Activated CD4-positive, CD25-positive, alpha-beta regulatory T cell treated with anti-CD3 and anti-CD28 coated beads, Interleukin-2, amount 50 U/mL, for 24 hours (primary cell): Measurements from ENCODE around the gene NCK2.
A peak's percentile ranks its signal among the peaks of the same experiment; 100 is the strongest.

Experiments used
- ATAC-seq, 2 donors: fragments of 150-1000 bp; cut with Tn5 transposase; one replicate each; pipeline ENCODE4 v1.10.0; 2021; ENCODE audit warnings: mild to moderate bottlenecking in 1 of 2, moderate library complexity in 1 of 2

The NCK2 gene

GRCh38 chr2:105778080-105778607 is 33.4 kb downstream of the NCK2 start:
- no peak for ATAC-seq

DNA sequence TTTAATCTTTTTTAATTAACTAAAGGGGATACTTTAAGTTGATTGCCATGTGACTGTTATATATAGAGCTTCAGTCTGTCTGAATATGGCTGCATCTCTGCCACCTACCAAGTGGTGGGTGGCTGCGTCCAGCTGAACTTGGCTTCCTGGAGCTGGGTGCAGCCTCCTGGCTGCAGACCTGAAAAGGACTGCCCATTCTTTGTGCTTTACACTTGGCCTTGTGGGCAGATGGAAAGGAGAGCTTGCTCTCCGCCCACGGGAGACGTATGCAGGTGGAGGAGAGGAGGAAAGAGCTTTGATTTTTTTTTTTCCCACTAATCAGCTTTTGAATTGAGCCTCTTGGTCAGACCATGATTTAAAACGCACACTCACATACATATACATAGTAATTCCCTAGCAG is 34.7 kb downstream of the NCK2 start:
- no peak for ATAC-seq

GRCh38 chr2:105780606-105781005 is 35.9 kb downstream of the NCK2 start:
- no peak for ATAC-seq

- peak in 1 of 2 donors; percentile 27 for ATAC-seq
Observed at GRCh38 chr2:105781274-105781978, 36.7 kb downstream of the NCK2 start.

GRCh38 chr2:105782123-105782522 is 37.4 kb downstream of the NCK2 start:
- ATAC-seq: no peak

GRCh38 chr2:105782646-105783045 is 37.9 kb downstream of the NCK2 start:
- no peak for ATAC-seq

GRCh38 chr2:105783151-105783738 is 38.5 kb downstream of the NCK2 start:
- ATAC-seq: no peak

DNA sequence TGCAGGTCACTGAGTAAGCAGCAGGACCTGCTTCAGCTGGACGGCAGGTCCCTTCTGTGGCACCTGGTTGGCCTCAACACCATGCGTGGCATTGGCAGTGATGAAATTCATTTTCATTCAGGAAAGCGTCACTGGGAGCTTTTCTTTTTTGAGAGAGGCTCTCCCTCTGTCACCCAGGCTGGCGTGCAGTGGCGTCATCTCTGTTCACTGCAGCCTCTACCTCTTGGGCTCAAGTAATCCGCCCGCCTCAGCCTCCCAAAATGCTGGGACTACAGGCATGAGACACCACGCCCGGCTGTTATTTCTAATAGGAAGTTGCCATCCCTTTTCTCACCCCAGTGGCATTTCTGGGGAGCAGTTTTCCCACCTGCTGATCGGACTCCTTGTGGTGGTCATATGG is 39.3 kb downstream of the NCK2 start:
- no peak for ATAC-seq

GRCh38 chr2:105784589-105784988 is 39.9 kb downstream of the NCK2 start:
- no peak for ATAC-seq

DNA sequence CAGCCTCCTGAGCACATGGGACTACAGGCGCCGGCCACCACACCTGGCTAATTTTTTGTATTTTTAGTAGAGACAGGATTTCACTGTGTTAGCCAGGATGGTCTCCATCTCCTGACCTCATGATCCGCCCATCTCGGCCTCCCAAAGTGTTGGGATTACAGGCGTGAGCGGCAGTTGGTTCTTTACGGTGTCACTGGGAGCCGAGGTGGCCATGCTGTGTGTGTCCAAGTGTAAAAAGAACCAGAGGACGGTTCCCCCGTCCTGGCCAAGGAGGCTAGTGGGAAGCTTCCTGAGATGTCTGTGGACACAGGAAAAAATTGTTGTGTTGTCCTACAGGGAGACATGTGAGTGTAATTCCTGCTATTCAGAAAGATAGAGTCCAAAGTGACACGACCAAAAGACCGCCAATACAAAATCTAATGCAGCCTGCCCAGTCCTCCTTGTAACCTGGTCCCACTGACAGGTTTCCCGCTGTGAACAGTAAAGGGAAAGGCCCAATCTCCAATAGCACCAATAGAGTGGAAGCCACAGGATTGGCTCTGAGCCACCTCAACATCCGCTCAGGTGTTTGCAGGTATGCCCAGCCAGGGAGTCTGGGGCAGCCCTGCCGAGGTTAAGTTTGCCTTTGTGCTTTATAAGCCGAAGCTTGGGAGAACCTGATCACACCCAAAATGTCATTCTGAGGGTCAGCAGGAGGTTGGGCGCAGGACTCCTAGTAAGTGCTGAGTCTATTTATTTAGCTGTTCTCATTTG is 40.6 kb downstream of the NCK2 start:
- no peak for ATAC-seq

- no peak for ATAC-seq
Observed at GRCh38 chr2:105786231-105787230, 41.8 kb downstream of the NCK2 start.

DNA sequence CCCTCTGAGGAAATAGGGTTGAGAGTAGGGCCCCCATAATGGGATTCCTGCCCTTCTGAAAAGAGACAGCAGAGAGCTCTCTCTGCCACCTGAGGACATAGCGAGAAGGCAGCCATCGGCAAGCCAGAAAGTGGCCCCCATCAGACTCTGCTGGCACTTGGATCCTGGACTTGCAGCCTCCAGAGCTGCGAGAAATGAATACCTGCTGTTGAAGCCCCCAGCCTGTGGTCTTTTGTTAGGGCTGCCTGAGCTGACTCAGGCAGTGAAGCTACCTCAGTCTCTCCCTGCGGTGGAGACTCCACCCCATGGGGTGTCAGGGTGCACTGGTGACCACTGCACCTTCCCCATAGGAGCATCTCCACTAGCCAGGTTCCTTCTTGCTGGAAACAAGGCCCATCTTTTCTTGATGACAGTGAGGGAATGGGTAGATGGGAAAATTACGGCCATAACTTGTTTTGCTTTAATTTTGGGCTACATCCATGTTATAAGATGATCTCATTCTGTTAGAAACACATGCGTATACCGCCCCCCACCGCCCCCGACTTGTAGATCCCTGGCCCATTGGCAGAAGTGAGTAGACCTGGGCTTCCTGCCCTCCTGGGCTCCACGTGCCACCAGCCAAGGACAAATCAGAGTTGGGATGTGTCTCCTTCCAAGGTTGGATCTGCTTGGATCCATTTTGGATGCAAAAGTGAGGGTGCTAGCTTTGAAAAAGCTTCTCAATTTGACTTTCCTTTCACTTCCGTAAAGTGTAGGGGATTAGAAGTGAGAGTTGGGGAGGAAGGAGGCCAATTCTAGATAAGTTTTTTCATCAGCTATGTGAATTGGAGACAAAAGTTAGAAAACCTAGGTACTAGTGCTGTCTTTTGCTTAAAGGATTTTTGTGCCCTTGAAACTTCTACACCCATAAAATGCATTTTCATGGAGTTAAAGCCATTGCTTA is 42.9 kb downstream of the NCK2 start:
- no peak for ATAC-seq

DNA sequence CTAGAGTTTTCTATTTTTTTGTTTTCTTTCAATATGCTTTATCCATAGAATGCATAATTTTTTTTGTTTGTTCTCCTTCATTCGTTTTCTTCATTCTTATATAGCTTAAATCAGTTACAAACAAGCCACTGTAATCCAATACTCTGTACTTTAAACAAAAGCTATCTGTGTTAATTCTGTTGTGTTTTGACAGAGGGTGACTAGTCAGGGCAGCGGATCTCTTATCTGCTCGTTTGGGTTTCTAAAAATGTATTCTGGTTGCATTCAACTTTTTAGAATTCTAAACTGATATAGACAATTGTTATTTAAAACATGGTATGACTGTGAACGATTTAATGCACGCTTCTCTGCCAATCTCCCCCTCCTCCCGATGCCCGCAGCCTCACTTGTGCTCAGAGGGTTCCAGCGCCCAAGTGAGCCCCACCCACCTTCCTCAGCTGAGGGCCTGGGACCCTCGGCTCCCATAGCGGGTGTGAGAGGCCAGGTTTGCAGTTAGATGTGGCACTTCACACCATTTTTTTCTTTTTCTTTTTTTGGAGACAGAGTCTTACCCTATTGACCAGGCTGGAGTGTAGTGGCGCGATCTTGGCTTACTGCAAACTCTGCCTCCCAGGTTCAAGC is 44.1 kb downstream of the NCK2 start:
- ATAC-seq: no peak

GRCh38 chr2:105789745-105790460 is 45.2 kb downstream of the NCK2 start:
- peak; percentile 89 to 92 for ATAC-seq

- peak; percentile 18 to 36 for ATAC-seq
Observed at GRCh38 chr2:105790461-105791149, 45.9 kb downstream of the NCK2 start.

- no peak for ATAC-seq
Observed at GRCh38 chr2:105791229-105791628, 46.5 kb downstream of the NCK2 start.

DNA sequence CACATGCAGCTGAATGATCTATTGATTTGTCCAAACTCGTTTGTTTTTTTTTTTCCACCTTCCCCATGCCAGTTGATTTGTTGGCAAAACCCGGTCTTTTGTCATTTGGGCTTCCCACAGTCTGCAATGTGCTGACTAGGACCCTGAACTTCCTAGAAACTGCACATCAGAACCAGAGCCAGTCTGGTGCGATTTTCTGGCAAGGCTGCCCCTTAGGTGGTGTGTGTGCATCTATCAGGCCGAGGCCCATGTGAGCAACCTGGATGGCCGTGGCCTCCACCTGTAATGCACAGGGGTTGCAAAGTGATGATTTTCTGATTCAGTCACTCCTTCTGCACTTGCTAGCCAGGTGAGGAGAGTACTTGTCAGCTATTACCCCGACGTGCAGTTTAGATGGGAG is 47.8 kb downstream of the NCK2 start:
- no peak for ATAC-seq

- ATAC-seq: no peak
Observed at GRCh38 chr2:105793196-105793975, 48.7 kb downstream of the NCK2 start.
